SK-N-SH treated with all-trans-retinoic acid at 6 μM for 48 hours (cell line): ENCODE measurements around the gene LUC7L2.

Experiments
- BACH2 ChIP-seq: fragments of 250-450 bp; sonication (Bioruptor Pico); IDR thresholded peaks from 2 replicates; pipeline ENCODE4 v1.9.0; 2021; ENCODE audit warnings: mild to moderate bottlenecking, borderline replicate concordance
- PATZ1 ChIP-seq: fragments of 250-450 bp; sonication (Bioruptor Pico); IDR thresholded peaks from 2 replicates; pipeline ENCODE4 v1.8.0; 2020; ENCODE audit warnings: mild to moderate bottlenecking, moderate library complexity, borderline replicate concordance
- PPARA ChIP-seq: fragments of 250-450 bp; sonication (Bioruptor Pico); IDR thresholded peaks from 2 replicates; pipeline ENCODE4 v1.5.0; 2020; ENCODE audit warnings: mild to moderate bottlenecking, borderline replicate concordance
- ZFP30 ChIP-seq: fragments of 450-650 bp; formaldehyde crosslinking; IDR thresholded peaks from 2 replicates; pipeline ENCODE4 v1.5.0; 2022; ENCODE audit warnings: mild to moderate bottlenecking, moderate library complexity

- TF ChIP-seq PATZ1, result no peak
- TF ChIP-seq ZFP30 (CRISPR knock-in tag), result no peak
- no peak for TF ChIP-seq BACH2 (CRISPR knock-in tag)
- no peak for TF ChIP-seq PPARA (CRISPR knock-in tag)
Measured at GRCh38 chr7:139339025-139339424, 20.7 kb upstream of the LUC7L2 start.
